ENCODE measurements around the gene FANCI.

The FANCI gene

GRCh38 chr15:89307046-89307587, 63.3 kb downstream of the FANCI start:
- no peak for DNase-seq

- DNase-seq = no peak
Measured at GRCh38 chr15:89307791-89308190, 64.0 kb downstream of the FANCI start.

GRCh38 chr15:89308236-89308635, 64.5 kb downstream of the FANCI start:
- no peak for DNase-seq

- DNase-seq = no peak
Measured at GRCh38 chr15:89309993-89310392, 66.2 kb downstream of the FANCI start.

- no peak for DNase-seq
Measured at GRCh38 chr15:89315375-89315929, 71.7 kb downstream of the FANCI start.

GRCh38 chr15:89316504-89316903, 72.7 kb downstream of the FANCI start:
- DNase-seq = no peak

- no peak for DNase-seq
Measured at GRCh38 chr15:89317186-89317720, 73.5 kb downstream of the FANCI start.

- DNase-seq = no peak
Measured at GRCh38 chr15:89319678-89320077, 75.9 kb downstream of the FANCI start.

GRCh38 chr15:89320200-89320599, 76.4 kb downstream of the FANCI start:
- no peak for DNase-seq

- DNase-seq = no peak
Measured at GRCh38 chr15:89321521-89322410, 78.0 kb downstream of the FANCI start.

GRCh38 chr15:89322822-89323221, 79.0 kb downstream of the FANCI start:
- no peak for DNase-seq

- no peak for DNase-seq
Measured at GRCh38 chr15:89323825-89324224, 80.0 kb downstream of the FANCI start.

- no peak for DNase-seq
Measured at GRCh38 chr15:89325039-89325803, 81.4 kb downstream of the FANCI start.

- DNase-seq = no peak
Measured at GRCh38 chr15:89326316-89326715, 82.5 kb downstream of the FANCI start.

- no peak for DNase-seq
Measured at GRCh38 chr15:89327113-89327512, 83.3 kb downstream of the FANCI start.

GRCh38 chr15:89328398-89329254, 84.8 kb downstream of the FANCI start:
- no peak for DNase-seq

GRCh38 chr15:89329329-89330084, 85.7 kb downstream of the FANCI start:
- DNase-seq = no peak

- no peak for DNase-seq
Measured at GRCh38 chr15:89330119-89330518, 86.3 kb downstream of the FANCI start.

- DNase-seq = no peak
Measured at GRCh38 chr15:89330881-89331595, 87.3 kb downstream of the FANCI start.

GRCh38 chr15:89332446-89332845, 88.7 kb downstream of the FANCI start:
- no peak for DNase-seq

Measured in right kidney (tissue), 1 donor.